Neural progenitor cell (in vitro differentiated cells): ENCODE results near the gene RUFY1. TPM values are rescaled to one million over a fixed set of nuclear protein-coding genes. Genes with fewer than 3 reads are reported as not detected.
"Not testable (repeated sequence)": the region's sequence is repeated elsewhere in the genome, so short reads cannot be mapped to it uniquely, and the experiment has no call there.

Experiments
- DNase-seq: peaks from one replicate; pipeline ENCODE4 v3.0.0-alpha.2; 2016; ENCODE audit warnings: low spot score
- H2AFZ ChIP-seq: fragments of 200-600 bp; sonication (generic); replicated peaks from 2 replicates; pipeline ENCODE4 v1.6.1; 2016; ENCODE audit warnings: antibody characterized with exemption
- H3F3A ChIP-seq: fragments of 200-600 bp; sonication (generic); 2 replicates; pipeline ENCODE4 v1.6.1; 2016; ENCODE audit warnings: antibody characterized with exemption, low read depth
- H3K27ac ChIP-seq: fragments of 200-600 bp; sonication (generic); 2 replicates; pipeline ENCODE4 v1.5.1; 2016; ENCODE audit warnings: mild to moderate bottlenecking
- H3K27me3 ChIP-seq: fragments of 200-600 bp; sonication (generic); 2 replicates; pipeline ENCODE4 v1.6.1; 2016; ENCODE audit warnings: mild to moderate bottlenecking, moderate library complexity
- H3K36me3 ChIP-seq: fragments of 200-600 bp; sonication (generic); 2 replicates; pipeline ENCODE4 v1.5.1; 2016
- H3K4me1 ChIP-seq: fragments of 200-600 bp; sonication (generic); 2 replicates; pipeline ENCODE4 v1.6.1; 2016; ENCODE audit warnings: mixed run types
- H3K4me2 ChIP-seq: fragments of 200-600 bp; sonication (generic); 2 replicates; pipeline ENCODE4 v1.6.1; 2016
- H3K4me3 ChIP-seq: fragments of 200-600 bp; sonication (generic); 2 replicates; pipeline ENCODE4 v1.5.1; 2016
- H3K79me2 ChIP-seq: fragments of 200-600 bp; sonication (generic); 2 replicates; pipeline ENCODE4 v1.6.1; 2016; ENCODE audit warnings: low read depth
- H3K9ac ChIP-seq: fragments of 200-600 bp; sonication (generic); 2 replicates; pipeline ENCODE4 v1.6.1; 2016
- H3K9me3 ChIP-seq: fragments of 200-600 bp; sonication (generic); 2 replicates; pipeline ENCODE4 v1.5.1; 2016; ENCODE audit warnings: low read depth
- H4K20me1 ChIP-seq: fragments of 200-600 bp; sonication (generic); 2 replicates; pipeline ENCODE4 v1.6.1; 2016; ENCODE audit warnings: low read depth
- H3K27ac Mint-ChIP-seq: 3 replicates; pipeline ENCODE4 v1.8.0; 2021; ENCODE audit warnings: mixed read lengths
- H3K27me3 Mint-ChIP-seq: 2 replicates; pipeline ENCODE4 v1.8.0; 2022; ENCODE audit warnings: low read depth, mild to moderate bottlenecking, inconsistent platforms, moderate library complexity, mixed read lengths; ENCODE audit not compliant: insufficient read depth
- H3K36me3 Mint-ChIP-seq: 3 replicates; pipeline ENCODE4 v1.8.0; 2021; ENCODE audit warnings: mixed read lengths
- H3K4me1 Mint-ChIP-seq: 3 replicates; pipeline ENCODE4 v1.8.0; 2021; ENCODE audit warnings: mixed read lengths
- H3K4me3 Mint-ChIP-seq: 3 replicates; pipeline ENCODE4 v1.8.0; 2021; ENCODE audit warnings: mild to moderate bottlenecking, moderate library complexity, mixed read lengths
- H3K9me3 Mint-ChIP-seq: 3 replicates; pipeline ENCODE4 v1.8.0; 2020; ENCODE audit warnings: mixed read lengths
- EZH2 ChIP-seq: fragments of 200-600 bp; sonication (generic); IDR thresholded peaks from 2 replicates; pipeline ENCODE4 v1.6.1; 2017; ENCODE audit warnings: antibody characterized with exemption, mild to moderate bottlenecking, moderate library complexity
- EZH2phosphoT487 ChIP-seq: fragments of 200-600 bp; sonication (generic); IDR thresholded peaks from 2 replicates; pipeline ENCODE4 v1.6.1; 2017; ENCODE audit warnings: antibody characterized with exemption
- total RNA-seq: library from RNA; depleted of rRNA; stranded (reverse); fragments of >200 nt; gene quantifications from 2 replicates; pipeline ENCODE4 v1.2.3, GENCODE V29; 2015; ENCODE audit warnings: low replicate concordance
- TF ChIP-seq, protein P1 (sequence below): fragments of 200-600 bp; sonication (generic); IDR thresholded peaks from 2 replicates; pipeline ENCODE4 v1.5.1; 2017; ENCODE audit warnings: antibody characterized with exemption, mild to moderate bottlenecking

Gene RUFY1, protein sequence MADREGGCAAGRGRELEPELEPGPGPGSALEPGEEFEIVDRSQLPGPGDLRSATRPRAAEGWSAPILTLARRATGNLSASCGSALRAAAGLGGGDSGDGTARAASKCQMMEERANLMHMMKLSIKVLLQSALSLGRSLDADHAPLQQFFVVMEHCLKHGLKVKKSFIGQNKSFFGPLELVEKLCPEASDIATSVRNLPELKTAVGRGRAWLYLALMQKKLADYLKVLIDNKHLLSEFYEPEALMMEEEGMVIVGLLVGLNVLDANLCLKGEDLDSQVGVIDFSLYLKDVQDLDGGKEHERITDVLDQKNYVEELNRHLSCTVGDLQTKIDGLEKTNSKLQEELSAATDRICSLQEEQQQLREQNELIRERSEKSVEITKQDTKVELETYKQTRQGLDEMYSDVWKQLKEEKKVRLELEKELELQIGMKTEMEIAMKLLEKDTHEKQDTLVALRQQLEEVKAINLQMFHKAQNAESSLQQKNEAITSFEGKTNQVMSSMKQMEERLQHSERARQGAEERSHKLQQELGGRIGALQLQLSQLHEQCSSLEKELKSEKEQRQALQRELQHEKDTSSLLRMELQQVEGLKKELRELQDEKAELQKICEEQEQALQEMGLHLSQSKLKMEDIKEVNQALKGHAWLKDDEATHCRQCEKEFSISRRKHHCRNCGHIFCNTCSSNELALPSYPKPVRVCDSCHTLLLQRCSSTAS
- total RNA-seq = 45.0 and 45.8 TPM in 2 replicates

DNA sequence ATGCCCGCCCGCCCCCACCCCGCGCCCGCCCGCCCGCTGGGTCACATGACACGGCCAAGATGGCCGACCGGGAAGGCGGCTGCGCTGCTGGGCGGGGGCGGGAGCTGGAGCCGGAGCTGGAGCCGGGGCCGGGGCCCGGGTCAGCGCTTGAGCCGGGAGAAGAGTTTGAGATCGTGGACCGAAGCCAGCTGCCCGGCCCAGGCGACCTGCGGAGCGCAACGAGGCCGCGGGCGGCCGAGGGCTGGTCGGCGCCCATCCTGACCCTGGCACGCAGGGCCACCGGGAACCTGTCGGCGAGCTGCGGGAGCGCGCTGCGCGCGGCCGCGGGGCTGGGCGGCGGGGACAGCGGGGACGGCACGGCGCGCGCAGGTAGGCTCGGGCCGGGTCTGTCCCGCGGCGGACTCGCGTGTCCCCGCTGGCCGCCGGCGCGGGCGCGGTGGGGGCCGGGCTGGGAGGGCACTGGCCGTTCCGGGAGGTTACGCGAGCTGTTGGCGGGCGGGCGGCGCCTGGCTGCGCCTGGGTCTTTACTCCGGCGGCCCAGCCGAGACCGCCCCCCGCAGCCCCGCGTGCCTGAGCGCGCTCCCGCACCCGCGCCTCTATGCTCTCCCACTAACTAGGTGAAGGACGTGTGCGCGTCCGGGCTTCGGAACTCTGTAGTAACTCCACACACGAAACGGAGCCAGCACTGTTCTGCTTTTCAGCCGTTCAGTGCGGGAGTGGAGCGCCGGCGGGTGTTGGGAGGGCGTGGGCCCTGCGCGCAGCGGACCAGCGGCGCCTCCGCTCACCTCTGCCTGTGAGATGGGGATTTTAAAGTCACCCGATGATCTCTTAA is at the start of gene RUFY1:
Gene RUFY1 (plus strand): TSS at position 44 of the 832 bp plus-strand sequence. CDS start 16 bp downstream, at position 60.
- Histone ChIP-seq H4K20me1 (peaks cover 16% of the 10 kb centered on the region), H3K79me2 (peaks cover 49% of the 10 kb centered on the region), H3K9ac (peak within 1 kb of the TSS; percentile 90), H3K4me2 (peak within 1 kb of the TSS; percentile 98), H3K36me3 (no peaks in the 10 kb centered on the region), H3K27ac (peak within 1 kb of the TSS; percentile 98), H3K4me3 (peak within 1 kb of the TSS; percentile 86), H3K4me1 (peaks cover 14% of the 10 kb centered on the region), H3K27me3 (no peaks in the 10 kb centered on the region), H2AFZ (peak within 1 kb of the TSS; percentile 85), H3F3A (peaks cover 19% of the 10 kb centered on the region), H3K9me3 (no peaks in the 10 kb centered on the region)
- peak; percentile 84 for DNase-seq
- H3K27ac Mint-ChIP-seq = peak within 1 kb of the TSS; percentile 98
- peaks cover 16% of the 10 kb centered on the region for H3K36me3 Mint-ChIP-seq
- peaks cover 6% of the 10 kb centered on the region for H3K27me3 Mint-ChIP-seq
- peak within 1 kb of the TSS; percentile 95 for H3K4me3 Mint-ChIP-seq
- peaks cover 18% of the 10 kb centered on the region for H3K4me1 Mint-ChIP-seq
- H3K9me3 Mint-ChIP-seq = no peaks in the 10 kb centered on the region
- TF ChIP-seq, protein P1, sequence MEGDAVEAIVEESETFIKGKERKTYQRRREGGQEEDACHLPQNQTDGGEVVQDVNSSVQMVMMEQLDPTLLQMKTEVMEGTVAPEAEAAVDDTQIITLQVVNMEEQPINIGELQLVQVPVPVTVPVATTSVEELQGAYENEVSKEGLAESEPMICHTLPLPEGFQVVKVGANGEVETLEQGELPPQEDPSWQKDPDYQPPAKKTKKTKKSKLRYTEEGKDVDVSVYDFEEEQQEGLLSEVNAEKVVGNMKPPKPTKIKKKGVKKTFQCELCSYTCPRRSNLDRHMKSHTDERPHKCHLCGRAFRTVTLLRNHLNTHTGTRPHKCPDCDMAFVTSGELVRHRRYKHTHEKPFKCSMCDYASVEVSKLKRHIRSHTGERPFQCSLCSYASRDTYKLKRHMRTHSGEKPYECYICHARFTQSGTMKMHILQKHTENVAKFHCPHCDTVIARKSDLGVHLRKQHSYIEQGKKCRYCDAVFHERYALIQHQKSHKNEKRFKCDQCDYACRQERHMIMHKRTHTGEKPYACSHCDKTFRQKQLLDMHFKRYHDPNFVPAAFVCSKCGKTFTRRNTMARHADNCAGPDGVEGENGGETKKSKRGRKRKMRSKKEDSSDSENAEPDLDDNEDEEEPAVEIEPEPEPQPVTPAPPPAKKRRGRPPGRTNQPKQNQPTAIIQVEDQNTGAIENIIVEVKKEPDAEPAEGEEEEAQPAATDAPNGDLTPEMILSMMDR = no peak

DNA sequence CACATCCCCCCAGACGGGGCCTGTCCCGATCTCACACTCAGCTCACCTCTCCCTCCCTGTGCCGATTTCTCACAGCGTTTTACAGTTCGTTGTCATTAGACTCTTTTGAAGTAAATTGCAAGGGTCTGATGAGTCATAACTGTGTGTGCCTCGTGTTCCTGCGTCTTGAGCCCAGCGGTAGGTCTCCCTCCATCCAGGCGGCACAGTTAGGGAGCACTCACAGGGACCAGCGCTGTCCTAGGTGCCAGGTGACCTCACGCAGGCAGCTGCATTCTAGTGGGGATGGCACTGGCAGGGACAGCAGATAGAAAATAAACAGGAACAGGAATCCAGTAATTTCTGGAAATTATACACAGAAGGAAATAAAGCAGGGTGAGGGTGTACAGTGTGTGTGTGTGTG is 48.4 kb upstream of the RUFY1 start:
- not testable (repeated sequence) for H2AFZ ChIP-seq, H3K4me1 ChIP-seq, H3F3A ChIP-seq, H3K4me3 Mint-ChIP-seq, H4K20me1 ChIP-seq, H3K4me1 Mint-ChIP-seq, H3K4me3 ChIP-seq, H3K27ac ChIP-seq, H3K36me3 ChIP-seq, H3K9ac ChIP-seq, H3K27ac Mint-ChIP-seq, H3K9me3 Mint-ChIP-seq, H3K79me2 ChIP-seq, H3K36me3 Mint-ChIP-seq, H3K4me2 ChIP-seq, DNase-seq, H3K9me3 ChIP-seq, H3K27me3 Mint-ChIP-seq, H3K27me3 ChIP-seq

DNA sequence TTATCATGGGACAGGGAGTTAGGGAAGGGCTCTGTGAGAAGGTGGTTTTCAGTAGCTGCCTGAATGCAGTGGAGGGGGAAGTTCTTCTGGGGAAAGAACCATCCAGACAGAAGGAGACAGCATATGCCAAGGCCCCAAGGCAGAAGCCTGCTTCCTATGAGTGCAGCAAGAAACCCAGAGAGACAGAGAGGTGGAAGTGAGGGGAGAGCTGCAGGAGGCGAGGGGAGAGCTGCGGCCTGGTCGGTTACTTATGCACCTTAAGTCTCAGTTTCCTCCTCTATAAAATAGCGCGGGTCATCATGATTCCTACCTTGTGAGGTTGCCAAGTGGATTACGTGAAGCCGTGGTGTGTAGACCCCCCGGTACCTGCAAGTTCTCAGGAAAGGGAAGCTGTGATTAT is 47.9 kb upstream of the RUFY1 start:
- H3K27ac Mint-ChIP-seq, H3K4me3 Mint-ChIP-seq, H3K36me3 ChIP-seq, DNase-seq, H3K27me3 ChIP-seq, H3K36me3 Mint-ChIP-seq, H3K4me2 ChIP-seq, H3K9me3 Mint-ChIP-seq, H3K4me1 Mint-ChIP-seq, H3F3A ChIP-seq, H3K4me3 ChIP-seq, H2AFZ ChIP-seq, H3K9ac ChIP-seq, H3K27ac ChIP-seq, H3K9me3 ChIP-seq, H3K27me3 Mint-ChIP-seq, H3K4me1 ChIP-seq, H3K79me2 ChIP-seq, H4K20me1 ChIP-seq: not testable (repeated sequence)

DNA sequence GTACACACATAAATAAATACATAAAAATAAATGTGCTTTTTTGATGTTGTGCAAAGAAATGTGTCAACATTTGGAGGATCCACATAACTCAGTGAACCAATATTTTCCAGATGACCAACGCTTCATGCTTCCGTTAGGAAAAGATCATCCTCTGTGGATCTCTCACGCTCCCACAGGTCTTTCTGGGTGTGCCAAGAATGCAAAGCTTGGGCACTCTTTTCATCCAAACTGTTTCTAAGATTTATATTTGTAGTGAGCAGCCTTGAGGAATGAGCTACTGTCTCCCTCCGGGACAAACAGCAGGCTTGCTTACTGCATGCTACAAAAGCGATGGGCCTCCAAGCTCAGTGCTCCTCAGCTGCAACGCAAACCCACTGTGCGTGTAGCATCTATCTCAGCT is 46.2 kb upstream of the RUFY1 start:
- no peaks in the 10 kb centered on the region for H3K9me3 ChIP-seq
- H3K27ac ChIP-seq = no peak overlapping the region
- H3K27me3 Mint-ChIP-seq = peaks cover 6% of the 10 kb centered on the region
- no peaks in the 10 kb centered on the region for H3K79me2 ChIP-seq
- no peak overlapping the region for H3K9ac ChIP-seq
- no peak overlapping the region for H3K4me3 Mint-ChIP-seq
- H3F3A ChIP-seq = no peaks in the 10 kb centered on the region
- peaks cover 6% of the 10 kb centered on the region for H3K4me1 ChIP-seq
- H3K4me1 Mint-ChIP-seq = peaks cover 10% of the 10 kb centered on the region
- no peaks in the 10 kb centered on the region for H3K36me3 ChIP-seq
- no peak for DNase-seq
- H3K4me2 ChIP-seq = no peak overlapping the region
- H2AFZ ChIP-seq = peak overlapping the region; percentile 17
- H3K27me3 ChIP-seq = no peaks in the 10 kb centered on the region
- no peak overlapping the region for H3K27ac Mint-ChIP-seq
- peaks cover 5% of the 10 kb centered on the region for H3K9me3 Mint-ChIP-seq
- H3K36me3 Mint-ChIP-seq = no peaks in the 10 kb centered on the region
- H3K4me3 ChIP-seq = no peak overlapping the region
- no peaks in the 10 kb centered on the region for H4K20me1 ChIP-seq
- TF ChIP-seq EZH2 (no peak), EZH2phosphoT487 (no peak)
- TF ChIP-seq, protein P1 = no peak
